ENCODE measurements around the gene OTOL1. TPM values are rescaled to one million over a fixed set of nuclear protein-coding genes. Genes with fewer than 3 reads are reported as not detected.
"Not testable (repeated sequence)": the region's sequence is repeated elsewhere in the genome, so short reads cannot be mapped to it uniquely, and the experiment has no call there.

OTOL1 gene
- not detected for polyA plus RNA-seq (2013, experiment 1 of 2; ENCODE audit: insufficient read length)
- not detected for polyA plus RNA-seq (2013, experiment 2 of 2; ENCODE audit: insufficient read length)

- no peak for DNase-seq
Observed at GRCh38 chr3:161496508-161496907, at the start of gene OTOL1. Gene OTOL1, plus strand, starts transcription at chr3:161496808. Its CDS starts 0 bp downstream, at chr3:161496808.

- DNase-seq, result no peak
Observed at GRCh38 chr3:161449785-161450184, 46.8 kb upstream of the OTOL1 start.

GRCh38 chr3:161452179-161452578, 44.4 kb upstream of the OTOL1 start:
- no peak for DNase-seq

GRCh38 chr3:161454615-161455014, 42.0 kb upstream of the OTOL1 start:
- DNase-seq, result no peak

- no peak for DNase-seq
Observed at GRCh38 chr3:161455962-161456361, 40.6 kb upstream of the OTOL1 start.

- no peak for DNase-seq
Observed at GRCh38 chr3:161462138-161462537, 34.5 kb upstream of the OTOL1 start.

GRCh38 chr3:161471211-161471610, 25.4 kb upstream of the OTOL1 start:
- DNase-seq, result no peak

GRCh38 chr3:161474139-161474538, 22.5 kb upstream of the OTOL1 start:
- DNase-seq, result no peak

GRCh38 chr3:161474741-161475140, 21.9 kb upstream of the OTOL1 start:
- no peak for DNase-seq

GRCh38 chr3:161475206-161475605, 21.4 kb upstream of the OTOL1 start:
- no peak for DNase-seq

GRCh38 chr3:161475905-161476304, 20.7 kb upstream of the OTOL1 start:
- DNase-seq, result peak; percentile 3

- no peak for DNase-seq
Observed at GRCh38 chr3:161484226-161484625, 12.4 kb upstream of the OTOL1 start.

GRCh38 chr3:161488284-161488683, 8.3 kb upstream of the OTOL1 start:
- not testable (repeated sequence) for DNase-seq

- DNase-seq, result no peak
Observed at GRCh38 chr3:161489395-161489794, 7.2 kb upstream of the OTOL1 start.

GRCh38 chr3:161490845-161491244, 5.8 kb upstream of the OTOL1 start:
- DNase-seq, result not testable (repeated sequence)

GRCh38 chr3:161498259-161498921, 1.8 kb downstream of the OTOL1 start:
- no peak for DNase-seq

- DNase-seq, result peak; percentile 54
Observed at GRCh38 chr3:161500068-161500796, 3.6 kb downstream of the OTOL1 start.

- no peak for DNase-seq
Observed at GRCh38 chr3:161503271-161503670, 6.7 kb downstream of the OTOL1 start.

- DNase-seq, result peak; percentile 5
Observed at GRCh38 chr3:161508852-161509477, 12.4 kb downstream of the OTOL1 start.

GRCh38 chr3:161510510-161511260, 14.1 kb downstream of the OTOL1 start:
- DNase-seq, result no peak

GRCh38 chr3:161523916-161524315, 27.3 kb downstream of the OTOL1 start:
- DNase-seq, result no peak

GRCh38 chr3:161531930-161532329, 35.3 kb downstream of the OTOL1 start:
- DNase-seq, result no peak

GRCh38 chr3:161540594-161540993, 44.0 kb downstream of the OTOL1 start:
- DNase-seq, result no peak
